ENCODE results near the gene RASGEF1C.

GRCh38 chr5:180197016-180197702, 11.9 kb downstream of the RASGEF1C start:
- TF ChIP-seq POLR2A (IDR thresholded peaks at IDR 0.05) = no peak
- no peak for TF ChIP-seq CTCF (IDR thresholded peaks at IDR 0.05)

Data from Peyer's patch (tissue), 4 donors.